ENCODE data around the gene GRIA2.

Gene GRIA2

DNA sequence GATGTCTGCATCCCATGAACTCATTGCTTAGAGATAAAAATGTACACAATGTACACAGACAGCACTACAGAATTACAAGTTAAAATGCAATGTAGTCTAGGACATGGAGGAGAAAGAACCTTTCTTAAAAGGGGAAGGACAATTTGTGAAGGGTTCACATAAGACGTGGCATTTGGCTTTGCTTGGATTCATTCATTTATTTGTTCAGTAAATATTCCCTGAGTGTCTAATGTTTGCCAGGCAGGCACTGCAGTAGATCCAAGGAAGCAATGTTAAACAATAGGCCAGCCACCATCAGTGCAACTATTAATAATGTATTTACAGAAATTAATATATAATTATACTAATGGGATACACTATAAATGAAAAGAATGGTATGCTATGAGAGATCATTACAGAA, 94.4 kb downstream of the GRIA2 start:
- Histone ChIP-seq H3K9ac (ENCODE audit: low read depth, low read length) (no peak overlapping the region), H3K27me3 (ENCODE audit: insufficient read depth, low read length, poor library complexity) (no peaks in the 10 kb centered on the region), H3K4me3 (ENCODE audit: low read depth in 1 of 2, low read length in 2 of 2) (no peak overlapping the region), H3K36me3 (ENCODE audit: insufficient read depth, low read length) (no peaks in the 10 kb centered on the region), H4K20me1 (ENCODE audit: insufficient read depth, low read length) (no peaks in the 10 kb centered on the region), H3K9me3 (ENCODE audit: insufficient read depth, low read length, severe bottlenecking) (no peaks in the 10 kb centered on the region), H3K79me2 (ENCODE audit: insufficient read depth, low read length) (no peaks in the 10 kb centered on the region), H3K4me1 (ENCODE audit: insufficient read depth, low read length) (no peaks in the 10 kb centered on the region), H2AFZ (ENCODE audit: low read depth, low read length) (no peak overlapping the region), H3K27ac (ENCODE audit: low read length) (no peak overlapping the region), H3K4me2 (ENCODE audit: insufficient read depth, low read length) (no peak overlapping the region)
- DNase-seq (no peak), ATAC-seq (ENCODE audit: insufficient read depth, low read depth) (no peak)
- TF ChIP-seq, protein P1, sequence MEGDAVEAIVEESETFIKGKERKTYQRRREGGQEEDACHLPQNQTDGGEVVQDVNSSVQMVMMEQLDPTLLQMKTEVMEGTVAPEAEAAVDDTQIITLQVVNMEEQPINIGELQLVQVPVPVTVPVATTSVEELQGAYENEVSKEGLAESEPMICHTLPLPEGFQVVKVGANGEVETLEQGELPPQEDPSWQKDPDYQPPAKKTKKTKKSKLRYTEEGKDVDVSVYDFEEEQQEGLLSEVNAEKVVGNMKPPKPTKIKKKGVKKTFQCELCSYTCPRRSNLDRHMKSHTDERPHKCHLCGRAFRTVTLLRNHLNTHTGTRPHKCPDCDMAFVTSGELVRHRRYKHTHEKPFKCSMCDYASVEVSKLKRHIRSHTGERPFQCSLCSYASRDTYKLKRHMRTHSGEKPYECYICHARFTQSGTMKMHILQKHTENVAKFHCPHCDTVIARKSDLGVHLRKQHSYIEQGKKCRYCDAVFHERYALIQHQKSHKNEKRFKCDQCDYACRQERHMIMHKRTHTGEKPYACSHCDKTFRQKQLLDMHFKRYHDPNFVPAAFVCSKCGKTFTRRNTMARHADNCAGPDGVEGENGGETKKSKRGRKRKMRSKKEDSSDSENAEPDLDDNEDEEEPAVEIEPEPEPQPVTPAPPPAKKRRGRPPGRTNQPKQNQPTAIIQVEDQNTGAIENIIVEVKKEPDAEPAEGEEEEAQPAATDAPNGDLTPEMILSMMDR (IDR thresholded peaks at IDR 0.05; ENCODE audit: borderline replicate concordance, extremely low read depth, low read length, poor library complexity, severe bottlenecking), result no peak
- TF ChIP-seq EZH2 (IDR thresholded peaks at IDR 0.05; ENCODE audit: borderline replicate concordance, low read depth, low read length, severe bottlenecking), result no peak

DNA sequence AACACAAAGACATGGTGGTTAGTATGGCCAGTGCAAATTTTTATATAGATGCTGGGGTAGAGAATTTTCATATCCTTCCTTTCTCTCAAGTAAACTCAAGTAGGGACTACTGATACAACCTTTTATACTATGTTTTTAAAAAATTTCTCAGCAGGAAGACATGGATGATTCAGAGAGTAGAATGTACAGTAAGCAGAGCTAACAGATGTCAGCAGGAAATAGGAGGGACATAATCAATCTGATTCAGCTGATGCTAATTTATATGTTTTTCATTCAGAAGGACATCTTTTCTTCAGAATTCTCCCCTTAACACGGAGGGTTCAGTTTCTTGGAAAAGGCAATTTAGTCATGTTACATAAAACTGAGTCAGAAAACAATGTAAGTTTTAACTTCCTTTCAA, 95.4 kb downstream of the GRIA2 start:
- H3K27ac ChIP-seq (ENCODE audit: low read length), result no peak overlapping the region
- ATAC-seq (ENCODE audit: insufficient read depth, low read depth), result no peak
- H3K36me3 ChIP-seq (ENCODE audit: insufficient read depth, low read length), result no peaks in the 10 kb centered on the region
- no peak overlapping the region for H2AFZ ChIP-seq (ENCODE audit: low read depth, low read length)
- TF ChIP-seq EZH2 (IDR thresholded peaks at IDR 0.05; ENCODE audit: borderline replicate concordance, low read depth, low read length, severe bottlenecking), result no peak
- TF ChIP-seq, protein P1 (IDR thresholded peaks at IDR 0.05; ENCODE audit: borderline replicate concordance, extremely low read depth, low read length, poor library complexity, severe bottlenecking), result no peak
- H3K9ac ChIP-seq (ENCODE audit: low read depth, low read length), result no peak overlapping the region
- no peaks in the 10 kb centered on the region for H3K79me2 ChIP-seq (ENCODE audit: insufficient read depth, low read length)
- no peak for DNase-seq
- no peak overlapping the region for H3K4me3 ChIP-seq (ENCODE audit: low read depth in 1 of 2, low read length in 2 of 2)
- no peaks in the 10 kb centered on the region for H3K27me3 ChIP-seq (ENCODE audit: insufficient read depth, low read length, poor library complexity)
- no peaks in the 10 kb centered on the region for H3K9me3 ChIP-seq (ENCODE audit: insufficient read depth, low read length, severe bottlenecking)
- no peaks in the 10 kb centered on the region for H4K20me1 ChIP-seq (ENCODE audit: insufficient read depth, low read length)
- no peaks in the 10 kb centered on the region for H3K4me1 ChIP-seq (ENCODE audit: insufficient read depth, low read length)
- H3K4me2 ChIP-seq (ENCODE audit: insufficient read depth, low read length), result no peak overlapping the region

DNA sequence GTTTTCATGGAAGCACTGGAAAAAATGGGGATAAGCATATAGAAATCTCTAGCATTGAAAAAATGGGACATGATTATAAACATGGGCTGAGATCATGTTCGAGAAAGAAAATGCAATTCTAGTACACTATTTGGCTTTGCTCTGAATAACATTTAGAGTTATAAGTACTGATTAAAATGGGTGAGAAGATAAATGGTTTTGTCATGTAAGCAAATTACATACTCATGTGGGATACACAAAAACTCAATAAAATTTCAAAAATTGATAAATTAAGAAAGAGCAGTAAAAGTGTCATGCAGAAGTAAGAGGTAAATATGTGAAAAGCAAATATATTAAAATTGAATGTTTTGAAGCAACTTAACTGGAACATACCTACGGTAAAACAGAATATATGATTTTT, 99.6 kb downstream of the GRIA2 start:
- Histone ChIP-seq H3K9me3 (ENCODE audit: insufficient read depth, low read length, severe bottlenecking) (no peaks in the 10 kb centered on the region), H4K20me1 (ENCODE audit: insufficient read depth, low read length) (no peaks in the 10 kb centered on the region), H3K4me1 (ENCODE audit: insufficient read depth, low read length) (no peaks in the 10 kb centered on the region), H3K4me3 (ENCODE audit: low read depth in 1 of 2, low read length in 2 of 2) (no peak overlapping the region), H3K79me2 (ENCODE audit: insufficient read depth, low read length) (no peaks in the 10 kb centered on the region), H3K4me2 (ENCODE audit: insufficient read depth, low read length) (no peak overlapping the region), H3K27ac (ENCODE audit: low read length) (no peak overlapping the region), H3K27me3 (ENCODE audit: insufficient read depth, low read length, poor library complexity) (no peaks in the 10 kb centered on the region), H3K9ac (ENCODE audit: low read depth, low read length) (no peak overlapping the region), H3K36me3 (ENCODE audit: insufficient read depth, low read length) (no peaks in the 10 kb centered on the region), H2AFZ (ENCODE audit: low read depth, low read length) (no peak overlapping the region)
- ATAC-seq (ENCODE audit: insufficient read depth, low read depth), result no peak
- TF ChIP-seq EZH2 (IDR thresholded peaks at IDR 0.05; ENCODE audit: borderline replicate concordance, low read depth, low read length, severe bottlenecking), result no peak
- TF ChIP-seq, protein P1 (IDR thresholded peaks at IDR 0.05; ENCODE audit: borderline replicate concordance, extremely low read depth, low read length, poor library complexity, severe bottlenecking), result no peak
- DNase-seq, result no peak

DNA sequence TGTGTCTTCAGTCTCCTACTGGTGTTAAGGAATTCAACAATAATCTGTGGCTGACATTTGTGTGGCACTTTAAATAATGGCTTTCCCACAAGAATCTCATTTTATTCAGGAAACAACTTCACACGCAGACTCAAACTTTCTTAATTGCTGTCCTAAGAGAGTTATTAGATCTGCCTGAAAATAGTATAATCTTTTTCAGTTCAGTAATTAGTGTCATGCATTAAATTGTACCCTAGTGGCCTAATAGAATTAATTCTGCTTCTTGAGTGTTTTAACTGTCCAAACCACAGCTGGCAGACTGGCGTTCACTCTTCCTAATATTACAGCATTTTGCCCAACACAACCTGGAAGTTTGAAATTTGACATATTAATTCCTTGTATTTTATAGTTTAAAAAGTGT, 107.1 kb downstream of the GRIA2 start:
- Histone ChIP-seq H3K4me3 (ENCODE audit: low read depth in 1 of 2, low read length in 2 of 2) (no peak overlapping the region), H2AFZ (ENCODE audit: low read depth, low read length) (no peak overlapping the region), H3K79me2 (ENCODE audit: insufficient read depth, low read length) (no peaks in the 10 kb centered on the region), H3K4me1 (ENCODE audit: insufficient read depth, low read length) (no peaks in the 10 kb centered on the region), H3K9ac (ENCODE audit: low read depth, low read length) (no peak overlapping the region), H3K9me3 (ENCODE audit: insufficient read depth, low read length, severe bottlenecking) (no peaks in the 10 kb centered on the region), H3K27me3 (ENCODE audit: insufficient read depth, low read length, poor library complexity) (no peaks in the 10 kb centered on the region), H4K20me1 (ENCODE audit: insufficient read depth, low read length) (no peaks in the 10 kb centered on the region), H3K4me2 (ENCODE audit: insufficient read depth, low read length) (no peak overlapping the region), H3K27ac (ENCODE audit: low read length) (no peak overlapping the region), H3K36me3 (ENCODE audit: insufficient read depth, low read length) (no peaks in the 10 kb centered on the region)
- no peak for ATAC-seq (ENCODE audit: insufficient read depth, low read depth)
- TF ChIP-seq, protein P1 (IDR thresholded peaks at IDR 0.05; ENCODE audit: borderline replicate concordance, extremely low read depth, low read length, poor library complexity, severe bottlenecking), result no peak
- TF ChIP-seq EZH2 (IDR thresholded peaks at IDR 0.05; ENCODE audit: borderline replicate concordance, low read depth, low read length, severe bottlenecking), result no peak
- DNase-seq, result no peak

All from DND-41 (cell line).